NCI-H510A (cell line): ENCODE results near the gene SPATS2L.

Source experiments
- DNase-seq: peaks from one replicate; lab custom pipeline; 2025; lab: John Stamatoyannopoulos, UW

Gene SPATS2L

GRCh38 chr2:200306196-200306930 lies at the start of gene SPATS2L:
TSS of gene SPATS2L (plus strand) at chr2:200306693. CDS start at chr2:200389245, 82,552 bp downstream.
- DNase-seq, result peak; percentile 14

GRCh38 chr2:200257570-200257969 lies 48.9 kb upstream of the SPATS2L start:
- no peak for DNase-seq

GRCh38 chr2:200258081-200258480 lies 48.4 kb upstream of the SPATS2L start:
- DNase-seq, result no peak

- DNase-seq, result no peak
Observed at GRCh38 chr2:200258881-200259576, 47.5 kb upstream of the SPATS2L start.

- DNase-seq, result peak; percentile 20
Observed at GRCh38 chr2:200259577-200259957, 46.9 kb upstream of the SPATS2L start.

- DNase-seq, result no peak
Observed at GRCh38 chr2:200262047-200262446, 44.4 kb upstream of the SPATS2L start.

- no peak for DNase-seq
Observed at GRCh38 chr2:200263279-200263678, 43.2 kb upstream of the SPATS2L start.

- DNase-seq, result no peak
Observed at GRCh38 chr2:200264631-200265030, 41.9 kb upstream of the SPATS2L start.

- DNase-seq, result no peak
Observed at GRCh38 chr2:200266406-200266805, 40.1 kb upstream of the SPATS2L start.

- DNase-seq, result no peak
Observed at GRCh38 chr2:200267350-200267749, 39.1 kb upstream of the SPATS2L start.

- DNase-seq, result no peak
Observed at GRCh38 chr2:200270732-200271131, 35.8 kb upstream of the SPATS2L start.

- no peak for DNase-seq
Observed at GRCh38 chr2:200272320-200272719, 34.2 kb upstream of the SPATS2L start.

- peak; percentile 27 for DNase-seq
Observed at GRCh38 chr2:200274116-200275075, 32.1 kb upstream of the SPATS2L start.

GRCh38 chr2:200275295-200276013 lies 31.0 kb upstream of the SPATS2L start:
- no peak for DNase-seq

- DNase-seq, result no peak
Observed at GRCh38 chr2:200276472-200276871, 30.0 kb upstream of the SPATS2L start.

- no peak for DNase-seq
Observed at GRCh38 chr2:200278694-200279316, 27.7 kb upstream of the SPATS2L start.

GRCh38 chr2:200279857-200280256 lies 26.6 kb upstream of the SPATS2L start:
- DNase-seq, result no peak

- no peak for DNase-seq
Observed at GRCh38 chr2:200286578-200286977, 19.9 kb upstream of the SPATS2L start.

- DNase-seq, result no peak
Observed at GRCh38 chr2:200288670-200289429, 17.6 kb upstream of the SPATS2L start.

- no peak for DNase-seq
Observed at GRCh38 chr2:200296118-200296517, 10.4 kb upstream of the SPATS2L start.
